PC-3 (cell line): Measurements from ENCODE around the gene ECPAS.

ENCODE experiments used
- EZH2 ChIP-seq: fragments of 300-600 bp; sonication (generic); IDR thresholded peaks from one replicate; pipeline ENCODE4 v1.6.1; 2017; ENCODE audit warnings: antibody characterized with exemption, mild to moderate bottlenecking, low read length; ENCODE audit not compliant: unreplicated experiment
- TF ChIP-seq, protein P1 (sequence below): fragments of 300-600 bp; sonication (generic); conservative IDR thresholded peaks from 2 replicates; pipeline ENCODE4 v1.5.1; 2017; ENCODE audit warnings: antibody characterized with exemption, low read depth, mild to moderate bottlenecking, low read length

DNA sequence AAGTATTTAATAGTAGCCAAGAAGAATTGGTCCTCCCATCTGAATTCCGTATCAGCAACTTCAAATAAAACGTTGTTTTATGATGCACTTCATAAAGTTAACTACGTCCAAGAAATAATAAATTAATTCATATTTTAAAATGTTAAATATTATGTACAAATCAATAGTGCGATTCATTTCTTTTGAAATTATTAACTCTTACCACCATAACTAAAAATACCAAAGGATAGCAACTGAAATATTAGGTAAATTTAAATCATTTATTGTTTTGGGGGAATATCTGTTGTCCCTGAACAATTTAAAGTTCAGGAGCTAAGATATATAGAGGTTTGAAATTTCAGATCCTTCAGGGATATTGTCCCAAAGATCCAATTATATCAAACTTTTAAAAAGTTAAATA, 154.1 kb downstream of the ECPAS start, which contains the start of gene OR2K2:
- TF ChIP-seq, protein P1, sequence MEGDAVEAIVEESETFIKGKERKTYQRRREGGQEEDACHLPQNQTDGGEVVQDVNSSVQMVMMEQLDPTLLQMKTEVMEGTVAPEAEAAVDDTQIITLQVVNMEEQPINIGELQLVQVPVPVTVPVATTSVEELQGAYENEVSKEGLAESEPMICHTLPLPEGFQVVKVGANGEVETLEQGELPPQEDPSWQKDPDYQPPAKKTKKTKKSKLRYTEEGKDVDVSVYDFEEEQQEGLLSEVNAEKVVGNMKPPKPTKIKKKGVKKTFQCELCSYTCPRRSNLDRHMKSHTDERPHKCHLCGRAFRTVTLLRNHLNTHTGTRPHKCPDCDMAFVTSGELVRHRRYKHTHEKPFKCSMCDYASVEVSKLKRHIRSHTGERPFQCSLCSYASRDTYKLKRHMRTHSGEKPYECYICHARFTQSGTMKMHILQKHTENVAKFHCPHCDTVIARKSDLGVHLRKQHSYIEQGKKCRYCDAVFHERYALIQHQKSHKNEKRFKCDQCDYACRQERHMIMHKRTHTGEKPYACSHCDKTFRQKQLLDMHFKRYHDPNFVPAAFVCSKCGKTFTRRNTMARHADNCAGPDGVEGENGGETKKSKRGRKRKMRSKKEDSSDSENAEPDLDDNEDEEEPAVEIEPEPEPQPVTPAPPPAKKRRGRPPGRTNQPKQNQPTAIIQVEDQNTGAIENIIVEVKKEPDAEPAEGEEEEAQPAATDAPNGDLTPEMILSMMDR = no peak
- no peak for TF ChIP-seq EZH2
